Measurements from ENCODE around the gene SLC12A4. TPM values are rescaled to one million over a fixed set of nuclear protein-coding genes. Genes with fewer than 3 reads are reported as not detected.
A peak's percentile ranks its signal among the peaks of the same experiment; 100 is the strongest.
"Not testable (repeated sequence)": the region's sequence is repeated elsewhere in the genome, so short reads cannot be mapped to it uniquely, and the experiment has no call there.

The SLC12A4 gene
- polyA plus RNA-seq, 1 donor: 45.9 TPM

DNA sequence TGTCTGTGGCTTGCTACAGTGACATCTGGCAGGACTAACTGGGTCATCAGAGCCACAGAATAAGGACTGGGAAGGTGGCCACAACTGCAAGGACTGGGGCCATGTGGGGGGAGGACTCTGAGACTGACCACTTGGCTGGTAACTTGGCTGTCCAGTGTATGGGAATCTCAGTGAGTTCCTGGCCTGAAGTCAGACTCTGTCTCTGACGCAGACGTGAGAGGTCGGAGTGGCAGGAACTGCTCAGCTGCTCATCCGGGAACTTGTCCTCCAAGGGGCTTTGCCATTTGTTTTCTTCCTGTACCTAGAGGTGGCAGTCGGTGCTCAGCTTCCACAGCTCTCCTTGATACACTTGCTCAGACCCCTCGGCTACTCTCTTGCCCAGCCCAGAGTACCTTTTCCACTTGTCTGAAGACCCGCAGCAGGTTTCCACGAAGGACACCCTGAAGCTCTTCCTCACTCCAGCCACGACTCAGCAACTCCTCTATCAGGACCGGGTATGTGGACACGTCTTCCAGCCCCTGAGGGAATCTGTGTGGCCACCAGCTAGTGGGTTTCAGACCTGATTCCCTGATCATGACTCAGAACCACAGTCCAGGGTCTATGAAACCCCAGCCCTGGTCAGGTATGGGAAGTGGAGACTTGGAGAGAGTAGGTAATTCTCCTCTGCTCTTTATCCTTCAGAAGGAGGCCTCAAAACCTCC is 19.2 kb upstream of the SLC12A4 start:
- no peak for DNase-seq

GRCh38 chr16:67986949-67987348 is 18.5 kb upstream of the SLC12A4 start:
- DNase-seq: no peak

DNA sequence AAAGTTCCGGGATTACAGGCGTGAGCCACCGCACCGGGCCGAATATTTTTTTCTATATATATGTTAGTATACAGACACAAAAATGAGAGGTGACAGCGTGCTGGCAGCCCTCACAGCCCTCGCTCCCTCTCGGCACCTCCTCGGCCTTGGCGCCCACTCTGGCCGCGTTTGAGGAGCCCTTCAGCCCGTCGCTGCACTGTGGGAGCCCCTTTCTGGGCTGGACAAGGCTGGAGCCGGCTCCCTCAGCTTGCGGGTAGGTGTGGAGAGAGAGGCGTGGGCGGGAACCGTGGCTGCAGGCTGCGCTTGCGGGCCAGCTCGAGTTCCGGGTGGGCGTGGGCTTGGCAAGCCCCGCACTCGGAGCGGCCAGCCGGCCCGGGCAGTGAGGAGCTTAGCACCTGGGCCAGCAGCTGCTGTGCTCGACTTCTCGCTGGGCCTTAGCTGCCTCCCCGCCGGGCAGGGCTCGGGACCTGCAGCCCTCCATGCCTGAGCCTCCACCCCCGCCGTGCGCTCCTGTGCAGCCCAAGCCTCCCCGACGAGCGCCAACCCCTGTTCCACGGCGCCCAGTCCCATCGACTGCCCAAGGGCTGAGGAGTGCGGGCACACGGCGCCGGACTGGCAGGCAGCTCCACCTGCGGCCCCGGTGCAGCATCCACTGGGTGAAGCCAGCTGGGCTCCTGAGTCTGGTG is 13.7 kb upstream of the SLC12A4 start:
- no peak for DNase-seq

DNA sequence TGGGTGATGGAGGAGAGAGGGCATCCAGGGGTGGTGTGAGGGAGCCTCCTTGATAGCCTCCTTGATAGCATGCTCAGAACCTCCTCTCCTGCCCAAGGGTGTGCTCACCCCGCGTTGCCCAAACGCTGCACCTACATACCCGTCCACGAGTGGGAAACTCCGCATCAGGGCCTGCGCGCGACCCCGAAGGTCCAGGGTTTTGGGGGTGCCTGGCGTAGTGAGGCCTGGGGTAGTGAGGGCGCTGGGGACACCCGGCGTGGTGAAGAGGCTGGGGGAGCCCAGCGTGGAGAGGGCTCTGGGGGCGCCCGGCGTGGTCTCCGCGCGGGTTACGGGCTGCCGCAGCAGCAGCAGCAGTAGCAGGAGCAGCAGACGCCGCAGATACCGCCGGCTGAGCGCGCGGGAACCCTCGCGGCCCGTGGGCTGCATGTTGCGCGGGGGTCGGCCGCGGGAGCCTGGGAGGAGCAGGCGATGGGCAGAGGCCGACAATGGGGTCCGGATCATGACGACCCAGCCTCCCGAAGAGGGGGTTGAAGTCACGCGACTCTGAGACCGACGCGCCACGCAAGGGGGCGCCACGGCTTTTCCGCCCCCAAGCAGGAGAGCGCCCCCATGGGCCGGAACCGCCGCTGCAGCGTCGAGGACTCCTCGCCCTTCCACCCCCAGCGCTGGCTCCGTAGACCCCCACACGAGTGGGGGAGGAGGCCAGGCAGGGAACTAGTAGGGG is 11.7 kb upstream of the SLC12A4 start, which contains the start of gene DPEP3:
TSS of gene DPEP3 (minus strand) at position 545 of the 724 bp plus-strand sequence. CDS start at position 426, 119 bp downstream.
- no peak for DNase-seq

- no peak for DNase-seq
These were observed 9.2 kb upstream of the SLC12A4 start for GRCh38 chr16:67977469-67978227.

DNA sequence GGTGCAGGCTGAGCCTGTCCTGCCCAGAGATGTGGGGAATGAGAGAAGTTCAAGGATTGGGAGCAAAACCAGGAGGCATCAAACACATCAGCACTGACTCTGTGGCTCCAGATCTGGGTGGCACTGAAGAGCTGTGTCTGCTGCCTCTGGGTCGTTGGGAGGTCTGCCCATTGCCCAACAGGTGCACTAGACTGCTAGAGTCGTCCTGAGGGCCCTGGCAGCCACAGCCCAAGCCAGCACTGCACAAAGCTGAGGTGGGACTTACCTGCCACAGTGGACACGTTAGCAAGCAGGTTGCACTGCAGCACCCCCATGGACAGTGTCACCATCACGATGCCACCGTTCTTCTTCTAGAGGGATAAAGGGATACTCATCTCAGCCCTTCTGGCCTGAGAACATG is 8.6 kb upstream of the SLC12A4 start:
- no peak for DNase-seq

- no peak for DNase-seq
These were observed 7.8 kb upstream of the SLC12A4 start for GRCh38 chr16:67976205-67976604.

DNA sequence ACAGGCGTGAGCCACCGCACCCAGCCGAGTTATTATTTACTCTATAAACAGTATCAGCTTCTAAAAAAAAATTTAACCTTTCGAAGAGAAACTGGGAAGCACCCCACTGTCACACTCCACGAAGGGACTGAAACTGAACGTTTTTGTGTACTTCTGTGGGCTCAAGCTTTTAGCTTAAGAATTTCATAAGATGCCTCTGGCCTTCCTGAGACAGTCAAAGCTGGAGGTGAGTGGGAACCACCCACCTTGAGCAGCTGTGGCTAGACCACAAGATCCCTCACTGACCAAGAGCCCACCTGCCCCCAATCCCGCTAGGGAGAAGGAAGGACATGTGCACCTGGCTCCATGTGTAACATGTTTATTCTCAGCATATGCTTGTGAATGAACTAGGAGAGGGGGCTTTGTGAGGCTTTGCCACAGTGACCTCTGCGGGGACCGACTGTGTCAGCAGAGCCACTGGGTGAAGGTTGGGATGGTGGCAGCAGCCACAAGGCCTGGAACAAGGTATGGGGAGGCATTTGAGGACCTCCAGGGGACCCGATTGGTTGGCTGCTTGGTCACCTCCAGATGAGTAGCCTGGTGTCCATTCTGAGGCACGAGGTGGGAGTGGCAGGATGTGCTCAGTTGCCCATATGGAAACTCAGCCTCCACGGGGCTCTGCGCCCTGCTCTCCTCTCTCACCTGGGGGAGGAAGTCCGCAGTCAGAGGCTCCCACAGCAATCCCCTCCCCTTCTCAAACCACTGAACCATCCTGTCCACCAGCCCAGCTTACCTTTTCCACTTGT is 7.1 kb upstream of the SLC12A4 start:
- DNase-seq: no peak

- DNase-seq: not testable (repeated sequence)
These were observed 3.8 kb upstream of the SLC12A4 start for GRCh38 chr16:67972285-67972684.

DNA sequence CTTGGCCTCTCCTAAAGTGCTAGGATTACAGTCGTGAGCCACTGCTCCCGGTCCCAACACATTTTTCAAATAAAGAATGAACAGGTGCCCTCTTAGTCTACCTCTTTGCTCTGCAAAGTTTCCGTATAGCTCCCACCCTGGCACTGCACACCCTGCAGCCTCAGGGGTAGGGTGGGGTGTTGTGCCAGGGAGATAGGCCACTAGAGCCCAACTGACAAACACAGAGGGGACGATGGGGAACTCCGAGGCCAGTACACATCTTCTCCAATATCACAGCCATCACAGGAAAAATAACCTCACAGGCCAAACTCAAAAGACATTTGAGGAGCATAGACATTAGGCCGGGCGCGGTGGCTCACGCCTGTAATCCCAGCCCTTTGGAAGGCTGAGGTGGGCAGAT is 2.7 kb upstream of the SLC12A4 start:
- no peak for DNase-seq

DNA sequence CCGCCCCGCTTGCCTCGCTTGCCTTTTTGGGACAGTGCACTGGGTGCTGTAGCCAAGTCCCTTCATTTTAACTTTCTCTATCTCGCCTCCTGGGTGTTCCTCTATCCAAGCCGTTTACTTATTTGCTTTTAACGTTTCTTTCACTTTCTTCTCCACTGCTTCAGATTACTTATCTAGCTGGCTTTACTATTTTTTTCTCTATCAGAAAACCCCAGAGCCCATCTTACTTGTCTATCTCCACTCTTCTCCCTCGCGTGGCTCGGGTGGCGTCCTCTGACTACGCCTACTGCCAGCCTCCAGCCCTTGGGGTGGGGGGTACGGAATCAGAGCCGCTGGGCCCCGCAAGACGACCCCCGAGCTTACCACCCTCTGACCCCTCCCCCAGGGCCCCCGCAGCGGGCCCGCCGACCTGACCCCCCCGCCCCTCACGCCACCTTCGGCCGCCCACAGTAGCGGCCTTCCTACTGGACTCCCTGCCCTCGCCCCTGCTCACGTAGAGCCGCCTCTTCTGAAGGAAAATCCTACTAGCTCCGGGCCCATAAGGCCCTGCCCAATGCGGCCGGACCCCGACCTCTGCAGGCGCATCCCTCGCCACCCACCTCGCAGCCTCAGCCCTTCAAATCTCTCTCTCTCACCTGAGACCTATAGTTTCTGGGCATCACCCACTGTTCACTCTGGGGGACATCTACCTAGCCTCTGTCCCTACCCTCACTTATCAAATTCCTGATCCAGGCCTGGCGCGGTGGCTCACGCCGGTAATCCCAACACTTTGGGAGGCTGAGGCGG is 1.0 kb upstream of the SLC12A4 start:
- DNase-seq: no peak

DNA sequence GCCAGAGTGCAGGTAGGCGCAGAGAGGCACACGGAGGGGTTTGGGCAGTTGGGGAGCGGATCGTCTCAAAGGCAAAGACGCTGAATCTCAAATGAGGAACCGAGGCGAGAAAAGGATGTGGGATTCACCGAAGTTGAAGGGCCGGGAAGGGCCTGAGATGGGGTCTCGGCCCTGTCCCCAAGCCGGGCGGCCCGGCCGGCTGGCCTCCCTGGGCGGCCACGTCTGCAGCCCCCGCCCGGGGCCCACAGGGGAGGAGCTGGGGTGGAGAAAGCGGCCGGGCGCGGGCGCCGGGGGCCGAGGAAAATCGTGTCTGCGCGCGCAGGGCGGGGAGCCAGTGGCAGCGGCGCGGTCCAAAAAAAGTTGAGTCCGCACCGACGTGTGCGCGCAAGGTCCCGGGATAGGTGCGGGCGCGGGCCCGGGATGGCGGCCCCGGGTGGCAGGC is 458 bp downstream of the SLC12A4 start:
- peak; percentile 59 for DNase-seq

DNA sequence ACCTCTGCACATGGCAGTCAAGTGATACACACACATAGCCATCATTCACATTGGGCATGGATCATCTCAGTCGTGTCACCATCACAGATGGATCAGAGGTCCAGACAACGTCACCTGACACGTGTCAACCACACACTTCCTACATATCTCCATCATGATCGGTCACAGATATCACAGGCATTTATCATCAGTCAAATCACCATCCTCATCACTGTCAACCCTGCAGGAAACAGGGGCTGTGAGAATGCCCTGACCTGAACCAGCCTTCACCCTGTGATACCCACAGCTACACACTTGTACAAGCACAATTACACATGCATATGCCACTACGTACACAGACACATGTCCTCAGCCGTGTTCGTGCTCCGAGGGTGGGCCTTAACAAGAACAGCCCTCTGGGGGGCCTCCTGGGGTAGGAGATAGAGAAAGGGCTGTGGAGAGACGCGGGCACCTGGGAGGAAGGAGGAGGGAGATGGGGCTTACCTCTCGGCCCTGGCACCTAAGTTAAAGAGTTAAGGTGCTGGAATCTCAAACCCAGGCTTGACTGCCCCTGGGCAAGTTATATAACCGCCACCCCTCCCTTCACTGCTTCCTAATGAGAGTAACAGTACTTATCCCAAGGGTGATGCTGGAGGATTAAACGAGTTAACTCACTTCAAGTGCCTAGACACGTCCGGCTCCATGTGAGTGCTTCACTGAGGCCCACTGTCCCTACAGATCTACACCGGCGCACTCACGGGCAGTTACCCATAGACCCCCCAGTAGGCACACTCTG is 1.1 kb downstream of the SLC12A4 start:
- DNase-seq: no peak

DNA sequence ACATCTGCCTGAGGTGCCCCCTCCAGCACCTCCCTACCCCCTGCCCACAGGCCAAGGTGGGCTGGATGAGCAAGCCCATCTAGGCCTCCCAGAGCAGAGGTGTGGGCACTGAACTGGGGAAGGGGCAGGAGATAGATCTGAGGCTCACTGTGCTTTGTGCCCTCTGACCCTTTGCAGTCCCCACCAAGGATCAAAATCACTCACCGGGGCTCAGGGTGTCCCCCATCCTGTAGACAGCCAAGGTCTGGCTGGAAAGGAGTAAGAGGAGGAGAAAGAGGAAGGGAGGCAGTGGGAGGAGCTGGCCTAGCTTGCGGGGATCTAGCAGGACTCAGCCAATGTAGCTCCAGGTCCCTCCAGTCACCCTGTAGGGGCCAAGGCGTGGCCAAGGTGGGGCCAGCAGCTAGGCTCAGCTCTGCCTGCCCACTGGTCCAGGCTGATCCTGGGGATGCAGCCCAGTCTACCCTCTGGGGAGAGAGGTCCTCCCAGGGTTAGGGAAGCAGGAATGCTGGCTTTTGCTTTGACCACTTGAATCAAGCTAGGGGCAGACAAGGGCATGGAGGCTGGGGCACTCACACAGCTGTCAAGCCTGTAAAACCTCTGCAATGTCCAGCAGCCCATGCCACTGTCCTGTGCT is 1.8 kb downstream of the SLC12A4 start:
- DNase-seq: no peak

DNA sequence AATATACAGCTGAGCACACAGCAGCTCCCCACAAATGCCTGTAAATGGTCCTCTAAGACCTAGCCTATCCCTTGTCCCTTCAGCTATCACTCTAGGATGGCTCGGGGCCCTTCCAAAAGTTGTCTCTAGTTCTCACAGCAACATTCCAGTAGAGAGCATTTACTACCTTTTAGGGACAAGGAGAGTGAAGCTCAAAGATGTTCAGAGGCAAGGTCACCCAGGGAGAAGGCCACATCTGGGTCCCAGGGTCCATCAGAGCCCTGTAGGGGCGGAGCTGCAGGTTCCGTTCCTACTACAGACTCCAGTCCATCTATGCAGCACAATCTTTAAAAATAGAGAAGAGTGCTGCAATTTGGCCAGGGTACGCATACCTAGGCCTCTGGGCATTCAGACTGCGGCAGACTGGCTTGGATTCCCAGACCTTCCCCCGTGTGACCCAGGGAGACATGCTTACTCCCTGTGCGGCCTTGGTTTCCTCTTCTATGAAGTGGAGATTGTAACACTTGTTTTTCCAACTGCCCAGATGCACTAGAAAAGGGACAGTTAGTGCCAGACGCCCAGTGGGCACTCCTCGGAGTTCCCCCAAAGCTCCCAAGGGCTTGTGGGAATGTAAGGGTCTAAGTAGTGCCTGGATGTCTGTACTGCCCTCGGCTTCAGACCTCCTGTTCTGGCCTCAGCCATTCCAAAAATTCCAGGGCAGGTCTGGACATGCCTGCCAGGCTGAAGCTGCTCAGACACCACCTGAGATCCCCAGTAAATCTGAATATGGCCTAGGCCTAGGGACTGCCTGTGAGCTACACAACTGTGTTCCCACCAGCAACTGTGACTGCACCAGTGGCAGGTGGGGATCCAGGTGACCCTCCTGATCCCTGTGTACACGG is 2.5 kb downstream of the SLC12A4 start:
- DNase-seq: no peak

DNA sequence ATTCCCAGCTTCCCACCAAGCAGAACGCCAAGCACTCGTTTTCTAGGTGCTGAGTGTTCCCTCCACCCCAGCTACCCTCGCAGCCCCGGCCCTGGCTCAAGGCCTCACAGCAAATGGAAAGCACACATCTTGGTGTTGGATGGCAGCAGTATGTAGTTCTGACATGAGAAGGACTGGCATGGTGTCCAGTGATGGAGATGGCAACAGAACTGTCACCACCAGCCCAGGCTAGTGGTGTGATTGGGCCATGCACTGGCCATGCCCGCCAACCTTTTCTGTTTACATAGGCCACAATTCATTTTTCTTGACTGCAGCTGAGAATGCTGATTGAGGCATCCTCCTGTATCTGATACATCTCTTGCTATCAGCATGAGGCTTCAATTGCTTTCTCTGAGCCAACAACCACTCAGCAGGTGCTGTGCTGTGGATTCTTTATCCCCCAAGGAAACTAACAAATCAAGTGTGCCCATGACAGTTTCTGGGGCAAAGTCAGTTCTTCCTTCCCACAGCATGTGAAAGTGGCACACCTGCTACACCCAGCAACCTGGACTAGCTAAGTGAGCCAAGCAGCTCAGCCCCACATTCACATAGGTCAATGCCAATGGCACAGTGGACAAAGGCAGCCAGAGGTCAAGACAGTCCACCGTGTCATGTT is 3.8 kb downstream of the SLC12A4 start:
- DNase-seq: no peak

DNA sequence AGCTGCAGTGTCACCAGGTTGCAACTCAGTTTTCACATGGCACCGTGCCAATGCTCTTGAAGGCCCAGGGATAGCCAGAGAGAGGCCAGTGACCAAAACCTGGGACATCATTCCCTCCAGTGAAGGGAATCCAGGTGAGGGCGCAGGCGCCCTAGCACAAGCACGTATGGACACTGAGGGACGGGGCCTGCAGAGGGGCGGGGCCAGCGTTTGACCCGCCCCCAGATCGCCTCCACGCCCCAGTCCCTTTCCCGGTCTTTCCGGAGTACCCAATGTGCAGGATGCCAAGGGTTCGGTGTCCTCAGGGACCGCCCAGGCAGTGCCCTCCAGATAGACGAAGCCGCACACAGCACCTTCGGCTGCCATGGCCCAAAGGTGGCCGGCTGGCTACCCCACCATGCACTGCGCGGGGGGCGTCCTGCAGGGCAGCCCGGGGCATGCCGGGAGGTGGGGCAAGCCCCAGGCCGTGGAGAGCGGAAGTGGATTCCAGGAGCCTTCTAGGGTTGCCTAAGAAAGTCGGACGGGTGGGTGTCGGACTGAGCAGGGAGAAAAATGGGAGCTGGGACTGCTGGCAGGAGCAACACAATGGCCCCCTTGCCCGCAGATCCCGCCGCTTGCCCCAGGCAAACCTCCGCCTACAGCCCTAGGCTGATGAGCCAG is 4.6 kb downstream of the SLC12A4 start:
- DNase-seq: no peak

DNA sequence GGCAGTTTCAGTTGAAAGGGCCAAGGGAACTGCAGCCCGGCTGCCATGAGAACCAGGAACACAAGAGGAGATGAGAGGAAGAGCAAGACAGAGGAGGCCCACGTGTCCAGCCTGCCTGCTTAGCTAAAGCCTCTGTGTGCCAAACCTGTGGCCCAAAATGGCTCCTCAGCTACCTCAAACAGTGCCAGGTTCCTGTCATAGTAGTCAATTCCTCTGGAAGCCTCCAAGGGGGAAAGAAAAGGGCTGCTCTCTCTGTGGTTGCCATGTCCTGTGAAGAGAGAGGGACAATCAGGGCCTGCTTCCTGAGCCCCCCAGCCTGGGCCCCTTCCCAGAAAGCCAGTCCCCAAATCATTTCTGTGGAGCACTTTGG is 5.2 kb downstream of the SLC12A4 start:
- DNase-seq: no peak
